Activated CD8-positive, alpha-beta T cell treated with anti-CD3 and anti-CD28 coated beads for 36 hours (primary cell): ENCODE measurements around the gene SPINK6. TPM values are rescaled to one million over a fixed set of nuclear protein-coding genes. Genes with fewer than 3 reads are reported as not detected.

ENCODE experiments used
- ATAC-seq: fragments of 200-7000 bp; cut with Tn5 transposase; one replicate; pipeline ENCODE4 v1.10.0; 2021; ENCODE audit warnings: mild to moderate bottlenecking, moderate library complexity
- CTCF ChIA-PET: fragments of 350-600 bp; sonication (Branson Sonifier 250); formaldehyde crosslinking; loops from one replicate; lab custom pipeline; 2021; ENCODE audit warnings: antibody characterized with exemption; lab: Charles Lee
- POLR2A ChIA-PET: fragments of 350-600 bp; sonication (Branson Sonifier 250); formaldehyde crosslinking; loops from one replicate; lab custom pipeline; 2021; ENCODE audit warnings: antibody characterized with exemption; lab: Charles Lee
- DNase-seq: peaks from one replicate; pipeline ENCODE4 v3.0.0-alpha.2; 2020
- H3K27ac Mint-ChIP-seq: one replicate; pipeline ENCODE4 v1.8.0; 2021; ENCODE audit warnings: mild to moderate bottlenecking, mixed read lengths
- H3K27me3 Mint-ChIP-seq: one replicate; pipeline ENCODE4 v1.8.0; 2021; ENCODE audit warnings: mixed read lengths
- H3K36me3 Mint-ChIP-seq: one replicate; pipeline ENCODE4 v1.8.0; 2021; ENCODE audit warnings: low read depth, mixed read lengths
- H3K4me1 Mint-ChIP-seq: one replicate; pipeline ENCODE4 v1.8.0; 2021; ENCODE audit warnings: low read depth, mixed read lengths
- H3K4me3 Mint-ChIP-seq: one replicate; pipeline ENCODE4 v1.8.0; 2021; ENCODE audit warnings: mild to moderate bottlenecking, moderate library complexity, mixed read lengths
- H3K9me3 Mint-ChIP-seq: one replicate; pipeline ENCODE4 v1.8.0; 2021; ENCODE audit warnings: mixed read lengths
- intact Hi-C: fragments of 100-400 bp; cut with micrococcal nuclease; formaldehyde crosslinking; loops from one replicate; pipeline ENCODE4 v1.10.0; 2022
- total RNA-seq, 2 experiments: library from RNA; stranded (reverse); gene quantifications; one replicate each; pipeline ENCODE4 v1.2.3, GENCODE V29; 2021
- TF ChIP-seq, protein P1 (sequence below): fragments of 200-600 bp; IDR thresholded peaks from one replicate; pipeline ENCODE4 v1.8.0; 2022; ENCODE audit warnings: antibody characterized with exemption, mild to moderate bottlenecking

SPINK6 gene
- total RNA-seq, 2 experiments from 2014 or later: not detected

DNA sequence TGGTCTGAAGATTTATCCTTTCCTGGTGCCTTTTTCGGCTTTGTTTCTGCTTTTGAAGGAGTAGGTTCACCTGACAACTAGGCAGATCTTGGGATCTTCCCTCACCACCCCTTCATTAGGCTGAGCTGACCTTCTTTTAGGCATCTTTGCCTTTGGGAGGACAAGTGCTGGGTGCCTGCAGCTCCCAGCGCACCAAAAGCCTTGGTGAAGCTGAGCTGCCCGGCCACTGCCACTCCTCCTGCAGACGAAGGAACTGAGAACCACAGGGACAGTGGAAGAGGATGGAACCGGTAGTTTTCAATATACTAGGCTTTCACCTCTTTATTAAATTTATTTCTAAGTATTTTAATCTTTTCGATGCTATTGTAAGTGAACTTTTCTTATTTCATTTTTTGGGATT, 18.7 kb downstream of the SPINK6 start:
- CTCF ChIA-PET: no interaction called here
- Mint-ChIP-seq H3K4me3 (no peak overlapping the region), H3K27ac (no peak overlapping the region), H3K9me3 (no peaks in the 10 kb centered on the region), H3K27me3 (peaks cover 10% of the 10 kb centered on the region), H3K36me3 (no peaks in the 10 kb centered on the region), H3K4me1 (no peaks in the 10 kb centered on the region)
- POLR2A ChIA-PET: no interaction called here
- TF ChIP-seq, protein P1, sequence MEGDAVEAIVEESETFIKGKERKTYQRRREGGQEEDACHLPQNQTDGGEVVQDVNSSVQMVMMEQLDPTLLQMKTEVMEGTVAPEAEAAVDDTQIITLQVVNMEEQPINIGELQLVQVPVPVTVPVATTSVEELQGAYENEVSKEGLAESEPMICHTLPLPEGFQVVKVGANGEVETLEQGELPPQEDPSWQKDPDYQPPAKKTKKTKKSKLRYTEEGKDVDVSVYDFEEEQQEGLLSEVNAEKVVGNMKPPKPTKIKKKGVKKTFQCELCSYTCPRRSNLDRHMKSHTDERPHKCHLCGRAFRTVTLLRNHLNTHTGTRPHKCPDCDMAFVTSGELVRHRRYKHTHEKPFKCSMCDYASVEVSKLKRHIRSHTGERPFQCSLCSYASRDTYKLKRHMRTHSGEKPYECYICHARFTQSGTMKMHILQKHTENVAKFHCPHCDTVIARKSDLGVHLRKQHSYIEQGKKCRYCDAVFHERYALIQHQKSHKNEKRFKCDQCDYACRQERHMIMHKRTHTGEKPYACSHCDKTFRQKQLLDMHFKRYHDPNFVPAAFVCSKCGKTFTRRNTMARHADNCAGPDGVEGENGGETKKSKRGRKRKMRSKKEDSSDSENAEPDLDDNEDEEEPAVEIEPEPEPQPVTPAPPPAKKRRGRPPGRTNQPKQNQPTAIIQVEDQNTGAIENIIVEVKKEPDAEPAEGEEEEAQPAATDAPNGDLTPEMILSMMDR: no peak
- intact Hi-C loops: no loop called here
- no peak for ATAC-seq
- no peak for DNase-seq

DNA sequence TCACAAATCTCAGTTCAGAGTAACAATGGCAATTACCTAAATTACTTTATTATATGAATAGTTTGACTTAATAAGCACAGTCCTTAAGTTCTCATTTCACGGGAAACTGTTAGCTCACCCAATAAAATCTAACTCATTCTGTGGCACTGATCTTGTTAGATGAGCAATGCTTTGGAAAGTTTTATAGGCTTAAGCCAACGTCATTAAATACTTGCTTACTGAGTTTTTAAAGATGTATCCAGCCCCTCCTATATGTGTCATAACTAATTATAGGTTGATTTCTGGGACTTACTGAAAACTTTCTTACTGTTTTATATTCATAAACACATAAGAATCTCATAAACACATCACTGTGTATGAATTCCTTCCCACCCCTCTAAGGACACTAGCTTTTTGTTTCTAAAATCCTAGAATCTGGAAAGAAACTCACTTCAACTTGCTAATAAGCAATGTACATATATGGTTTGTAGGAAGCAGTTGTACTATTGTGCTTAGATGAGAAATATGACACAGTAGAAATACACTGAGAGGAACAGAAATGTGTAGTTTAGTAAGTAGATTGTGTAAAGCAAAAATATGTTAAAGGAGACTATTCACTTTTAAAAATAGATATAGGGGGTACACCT, 21.4 kb downstream of the SPINK6 start:
- ATAC-seq (no peak), DNase-seq (no peak)
- TF ChIP-seq, protein P1: no peak
- intact Hi-C loops: no loop called here
- H3K27me3 Mint-ChIP-seq: peaks cover 8% of the 10 kb centered on the region
- CTCF ChIA-PET: no interaction called here
- no peak overlapping the region for H3K4me3 Mint-ChIP-seq
- POLR2A ChIA-PET: no interaction called here
- no peaks in the 10 kb centered on the region for H3K36me3 Mint-ChIP-seq
- H3K4me1 Mint-ChIP-seq: no peaks in the 10 kb centered on the region
- no peak overlapping the region for H3K27ac Mint-ChIP-seq
- no peaks in the 10 kb centered on the region for H3K9me3 Mint-ChIP-seq

DNA sequence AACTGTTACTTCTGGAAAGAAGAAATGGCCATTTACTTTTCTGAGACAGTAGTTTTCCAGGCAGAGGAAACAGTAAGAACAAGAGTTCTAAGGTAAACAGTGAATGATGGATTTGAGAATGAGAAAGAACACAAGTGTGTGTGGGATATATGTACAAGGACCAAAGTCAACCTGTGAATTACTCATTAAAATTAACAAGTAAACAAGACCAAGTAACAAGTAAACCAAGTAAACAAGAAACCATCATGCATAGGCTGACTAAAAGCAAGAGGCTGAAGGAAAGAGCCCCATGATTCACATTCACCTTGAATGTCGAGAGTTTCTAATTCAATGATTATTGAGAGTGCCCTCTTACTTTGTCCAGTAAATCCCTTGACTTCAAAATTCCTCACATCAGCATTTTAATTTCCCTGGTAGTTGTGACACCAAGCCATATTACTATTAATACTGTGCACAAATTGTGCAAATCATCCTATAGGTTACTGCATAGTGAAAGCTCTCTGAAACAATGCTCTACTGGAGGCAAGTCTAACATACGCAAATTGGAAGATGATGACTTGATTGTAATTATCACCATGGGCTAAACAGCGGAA, 25.6 kb downstream of the SPINK6 start:
- Mint-ChIP-seq H3K4me1 (no peaks in the 10 kb centered on the region), H3K27me3 (peaks cover 6% of the 10 kb centered on the region), H3K36me3 (no peaks in the 10 kb centered on the region), H3K27ac (no peak overlapping the region), H3K9me3 (no peaks in the 10 kb centered on the region), H3K4me3 (no peak overlapping the region)
- TF ChIP-seq, protein P1: no peak
- ATAC-seq: no peak
- no peak for DNase-seq
- POLR2A ChIA-PET: no interaction called here
- CTCF ChIA-PET: no interaction called here
- intact Hi-C loops: no loop called here

DNA sequence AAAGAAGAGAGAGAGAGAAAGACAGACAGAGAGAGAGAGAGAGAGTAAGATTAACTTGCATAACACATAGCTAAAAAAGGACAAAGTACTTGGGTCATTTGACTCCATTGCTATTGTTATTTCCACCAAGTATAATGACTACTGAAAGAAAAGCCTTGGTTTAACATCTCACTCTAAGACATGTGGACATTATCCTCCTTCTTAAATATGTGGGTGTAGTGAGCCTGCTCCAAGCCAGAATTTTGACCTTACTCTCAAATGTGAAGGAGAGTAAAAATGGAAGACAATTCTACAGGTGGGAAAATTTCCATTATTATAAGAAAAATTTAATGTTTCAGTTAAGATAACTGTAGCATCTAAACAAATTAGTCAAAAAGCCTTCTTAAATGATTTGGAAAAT, 27.0 kb downstream of the SPINK6 start:
- no peak for DNase-seq
- POLR2A ChIA-PET: no interaction called here

DNA sequence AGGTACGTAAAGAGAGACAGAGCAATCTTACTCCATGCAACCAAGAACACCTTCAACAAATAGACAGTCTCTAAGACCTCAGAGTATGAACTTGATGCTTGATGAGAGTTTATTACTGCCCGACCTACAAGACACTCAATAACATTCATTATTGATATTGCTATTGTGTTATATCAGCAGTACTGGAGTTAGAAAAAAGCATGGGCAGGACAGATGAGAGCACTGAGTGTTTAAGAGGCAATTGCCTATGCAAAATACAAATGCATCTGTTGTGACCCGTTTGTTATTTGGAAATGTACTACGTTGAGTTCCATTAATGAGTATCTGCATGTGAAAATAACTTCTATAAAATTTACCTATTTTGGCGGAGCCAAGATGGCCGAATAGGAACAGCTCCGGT, 27.4 kb downstream of the SPINK6 start:
- TF ChIP-seq, protein P1: no peak
- Mint-ChIP-seq H3K27me3 (peaks cover 5% of the 10 kb centered on the region), H3K4me3 (no peak overlapping the region), H3K36me3 (no peaks in the 10 kb centered on the region), H3K27ac (no peak overlapping the region), H3K4me1 (no peaks in the 10 kb centered on the region), H3K9me3 (no peaks in the 10 kb centered on the region)
- ATAC-seq (no peak), DNase-seq (no peak)
- CTCF ChIA-PET: no interaction called here
- POLR2A ChIA-PET: no interaction called here
- intact Hi-C loops: no loop called here

More for the DNA sequence above, 27.0 kb downstream of the SPINK6 start:
- no peaks in the 10 kb centered on the region for H3K9me3 Mint-ChIP-seq
- TF ChIP-seq, protein P1: no peak
- no peak overlapping the region for H3K27ac Mint-ChIP-seq
- H3K4me3 Mint-ChIP-seq: no peak overlapping the region
- peaks cover 6% of the 10 kb centered on the region for H3K27me3 Mint-ChIP-seq
- intact Hi-C loops: no loop called here
- no peaks in the 10 kb centered on the region for H3K4me1 Mint-ChIP-seq
- ATAC-seq: no peak
- no peaks in the 10 kb centered on the region for H3K36me3 Mint-ChIP-seq
- CTCF ChIA-PET: no interaction called here
